Measurements from ENCODE around the gene LZTR1. TPM values are rescaled to one million over a fixed set of nuclear protein-coding genes. Genes with fewer than 3 reads are reported as not detected.

The LZTR1 gene
- total and polyA plus RNA-seq, 2 of the 4 experiments (the other 2 are of a cell fraction), result 22.8 to 41.3 TPM

- H3K36me3 ChIP-seq (ENCODE audit: control insufficient read depth, insufficient read depth, low read length), result no peaks in the 10 kb centered on the region
- H4K5ac ChIP-seq (ENCODE audit: low read depth, low read length), result no peak overlapping the region
- 0 out of 4 replicates have a peak, but pooled peaks cover 0 to 5% of the 10 kb centered on the region in 2 experiments for H3K79me1 ChIP-seq (ENCODE audit: low read depth in 1 of 2, low read length in 2 of 2)
- no peak overlapping the region for H3K14ac ChIP-seq (replicated peaks; ENCODE audit: low read depth, low read length)
- H4K20me1 ChIP-seq (ENCODE audit: insufficient read depth, low read length), result peaks cover 4% of the 10 kb centered on the region; the same call in 1 of the 2 replicates
- DNase-seq (peak; percentile 52), ATAC-seq (ENCODE audit: low read depth) (no peak)
- no peak overlapping the region for H4K91ac ChIP-seq (ENCODE audit: insufficient read depth, low read depth, low read length)
- TF ChIP-seq CEBPB (IDR thresholded peaks at IDR 0.05; ENCODE audit: low read depth, low read length) (no peak), MXI1 (IDR thresholded peaks at IDR 0.05; ENCODE audit: borderline replicate concordance, low read depth, low read length) (peak; percentile 65; the same call in 1 of the 2 replicates)
- ChIA-PET CTCF (no interaction called here), POLR2A (ENCODE audit: unreplicated experiment) (no interaction called here)
- H2BK20ac ChIP-seq (ENCODE audit: low read depth, low read length), result no peak overlapping the region
- intact Hi-C loops (cut with micrococcal nuclease) (no loop called here), in situ Hi-C loops (cut with MboI; ENCODE audit: low sequenced_read_pairs) (loop anchor here (10.0 kb wide), 1 partner anchor 85 kb away; no protein-coding TSS in a partner anchor), dilution Hi-C loops (cut with HindIII; ENCODE audit: low sequenced_read_pairs, unreplicated experiment) (no loop called here)
- no peaks in the 10 kb centered on the region for H3K27me3 ChIP-seq (ENCODE audit: control insufficient read depth, insufficient read depth, low read length)
- H3K4me1 ChIP-seq (ENCODE audit: control insufficient read depth, insufficient read depth, low read length), result peaks cover 5% of the 10 kb centered on the region
- H3K18ac ChIP-seq (ENCODE audit: low read depth, low read length), result no peak overlapping the region
- H3K4me2 ChIP-seq (ENCODE audit: low read depth, low read length), result no peak overlapping the region
- H3K4ac ChIP-seq (ENCODE audit: low read depth, low read length), result no peak overlapping the region
- no peak overlapping the region for H2BK15ac ChIP-seq (ENCODE audit: low read depth, low read length)
- H3K27ac ChIP-seq (ENCODE audit: insufficient read depth, low read length), result no peak overlapping the region
- peaks cover 6% of the 10 kb centered on the region for H3K9me1 ChIP-seq (ENCODE audit: insufficient read depth, low read length)
- H4K8ac ChIP-seq (ENCODE audit: low read depth in 2 of 2, low read length in 2 of 2), result no peak overlapping the region
- no peak overlapping the region for H3K9ac ChIP-seq (ENCODE audit: low read depth, low read length)
- no peak overlapping the region for H2AK5ac ChIP-seq (ENCODE audit: low read depth, low read length)
- H3K4me3 ChIP-seq (ENCODE audit: insufficient read depth, low read depth, low read length), result no peak overlapping the region
- WGBS, 2 experiments (ENCODE audit: extremely low coverage in 2 of 2, insufficient read length in 1 of 2), result 63% methylated on average over 5 of the region's 10 CpGs; no CpG with 5 or more reads in 1 of the 2 experiments
- H2AFZ ChIP-seq (replicated peaks; ENCODE audit: low read length, poor library complexity), result peak overlapping the region; percentile 51
- H3K56ac ChIP-seq (ENCODE audit: extremely low read depth, insufficient read depth, low read length), result no peak overlapping the region
- no peak overlapping the region for H2BK120ac ChIP-seq (ENCODE audit: low read depth, low read length)
- no peaks in the 10 kb centered on the region for H3K9me3 ChIP-seq (ENCODE audit: control insufficient read depth, insufficient read depth, low read length)
- no peak overlapping the region for H2AK9ac ChIP-seq (replicated peaks; ENCODE audit: low read depth, low read length, poor library complexity)
- no TSS peak for BruUV-seq (replicated peaks)
- H3K23ac ChIP-seq (ENCODE audit: low read depth, low read length), result no peak overlapping the region
- H2BK5ac ChIP-seq (ENCODE audit: low read depth, low read length, poor library complexity, severe bottlenecking), result no peak overlapping the region
Measured at GRCh38 chr22:21009638-21010425, 27.7 kb downstream of the LZTR1 start.
